Cardiac atrium fibroblast (primary cell): ENCODE results near the gene GABPB1. TPM values are rescaled to one million over a fixed set of nuclear protein-coding genes. Genes with fewer than 3 reads are reported as not detected.

ENCODE experiments used
- total RNA-seq: library from RNA; depleted of rRNA; stranded (reverse); fragments of >200 nt; gene quantifications from 2 replicates; pipeline ENCODE4 v1.2.3, GENCODE V29; 2015

GABPB1 gene
- 16.7 and 24.6 TPM in 2 replicates for total RNA-seq

DNA sequence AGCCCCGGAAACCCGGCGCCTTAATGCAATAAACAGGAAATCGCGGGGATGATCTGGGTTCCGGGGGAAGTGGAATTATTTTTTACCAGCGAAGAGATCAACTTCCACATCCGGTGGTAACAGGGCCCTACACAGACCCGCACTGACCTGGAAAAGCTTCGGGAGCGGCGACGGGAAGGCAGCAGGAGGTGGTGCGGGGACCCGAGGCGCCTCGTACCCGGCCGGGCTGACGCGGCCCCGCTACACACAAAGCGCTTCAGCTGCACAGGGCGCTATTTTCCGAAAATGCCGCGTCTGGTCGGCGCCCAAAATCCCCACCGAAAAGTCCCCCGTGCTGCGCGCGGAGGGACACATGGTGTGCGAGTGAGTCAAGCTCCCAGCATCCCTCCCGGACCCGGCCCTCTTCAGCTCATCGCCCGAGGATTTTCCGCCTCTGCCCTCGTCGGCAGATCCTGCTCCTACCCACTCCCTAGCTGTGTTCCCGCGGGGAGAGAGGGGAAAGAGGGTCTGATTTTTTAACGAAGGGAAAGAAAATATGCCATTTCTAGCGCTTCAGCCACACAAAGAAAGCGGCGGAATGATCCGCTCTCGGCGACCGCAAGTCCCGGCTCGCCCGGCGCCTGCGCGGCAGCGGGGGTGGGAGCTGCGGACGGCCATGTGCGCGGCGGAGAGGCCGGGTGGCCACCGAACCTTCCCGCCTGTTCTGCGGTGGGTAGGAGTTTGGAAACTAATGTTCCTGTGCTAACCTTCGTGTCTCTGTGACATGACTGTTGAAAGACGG lies at the start of gene GABPB1:
GABPB1 (minus strand) TSS at position 361 of the 781 bp plus-strand sequence. CDS start 45,400 bp downstream, outside the sequence.

DNA sequence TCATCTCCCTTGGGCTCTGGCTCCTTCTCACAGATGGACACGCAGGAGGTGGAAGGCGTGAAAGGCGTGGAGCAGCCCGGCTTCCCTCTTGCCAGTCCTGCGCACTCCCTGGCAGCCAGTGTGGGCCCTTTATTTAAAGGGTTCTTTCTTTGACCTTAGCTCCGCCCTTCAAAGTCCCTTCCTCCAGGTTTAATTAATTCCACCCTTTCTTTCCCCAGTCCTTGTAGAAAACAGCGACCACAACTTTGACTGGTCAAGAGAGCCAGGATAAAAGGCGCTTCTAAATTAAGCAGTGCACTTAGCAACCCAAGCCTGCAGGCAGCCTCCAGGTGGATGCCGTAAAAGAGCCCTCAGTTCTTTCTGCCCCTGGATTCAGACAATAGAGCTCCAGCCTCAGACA lies 89.4 kb downstream of the GABPB1 start, which contains the start of gene HDC:
HDC (minus strand) TSS at position 107 of the 400 bp plus-strand sequence; CDS start at position 4, 103 bp downstream.

Other genes with a start within 250 kb of the GABPB1 start
- 0.18 and 0.49 TPM in 2 replicates for gene ATP8B4, start 236.0 kb downstream of the GABPB1 start, total RNA-seq
- gene SLC27A2, start 173.0 kb downstream of the GABPB1 start, total RNA-seq: not detected in 2 replicates
- not detected in 2 replicates for gene HDC, start 89.5 kb downstream of the GABPB1 start, total RNA-seq
- 25.5 and 49.9 TPM in 2 replicates for gene USP8, start 69.2 kb upstream of the GABPB1 start, total RNA-seq
- gene USP50, start 191.5 kb upstream of the GABPB1 start, total RNA-seq: 1.6 TPM in 1 of 2 replicates, not detected in the other